Stimulated activated CD8-positive, alpha-beta memory T cell treated with anti-CD3 and anti-CD28 coated beads, Interleukin-15, amount 100 ng/mL, for 1 hour (primary cell): ENCODE results near the gene SLC22A8.
"Not testable (repeated sequence)": the region's sequence is repeated elsewhere in the genome, so short reads cannot be mapped to it uniquely, and the experiment has no call there.

Experiments used
- DNase-seq: peaks from one replicate; pipeline ENCODE4 v3.0.0-alpha.2; 2020; ENCODE audit warnings: low read depth

SLC22A8 gene

GRCh38 chr11:63015521-63016215 lies at the start of gene SLC22A8:
SLC22A8 (minus strand) TSS chr11:63015841; CDS start chr11:63014958, 883 bp downstream.
- DNase-seq, result no peak

- DNase-seq, result not testable (repeated sequence)
Measured at GRCh38 chr11:63046203-63046602, 30.6 kb upstream of the SLC22A8 start.

GRCh38 chr11:63042596-63042995 lies 27.0 kb upstream of the SLC22A8 start:
- no peak for DNase-seq

- no peak for DNase-seq
Measured at GRCh38 chr11:63032457-63032856, 16.8 kb upstream of the SLC22A8 start.

- DNase-seq, result peak; percentile 80
Measured at GRCh38 chr11:63023841-63024648, 8.4 kb upstream of the SLC22A8 start.

GRCh38 chr11:63023222-63023814 lies 7.7 kb upstream of the SLC22A8 start:
- no peak for DNase-seq

- no peak for DNase-seq
Measured at GRCh38 chr11:63022441-63022840, 6.8 kb upstream of the SLC22A8 start.

- DNase-seq, result no peak
Measured at GRCh38 chr11:63020671-63021291, 5.1 kb upstream of the SLC22A8 start.

GRCh38 chr11:63019506-63019905 lies 3.9 kb upstream of the SLC22A8 start:
- no peak for DNase-seq

GRCh38 chr11:63017306-63017974 lies 1.8 kb upstream of the SLC22A8 start:
- no peak for DNase-seq

- DNase-seq, result no peak
Measured at GRCh38 chr11:63014408-63015055, 1.1 kb downstream of the SLC22A8 start.

GRCh38 chr11:63012839-63013238 lies 2.8 kb downstream of the SLC22A8 start:
- DNase-seq, result no peak

GRCh38 chr11:63012430-63012829 lies 3.2 kb downstream of the SLC22A8 start:
- DNase-seq, result no peak

GRCh38 chr11:63010934-63011439 lies 4.7 kb downstream of the SLC22A8 start:
- DNase-seq, result no peak

- DNase-seq, result no peak
Measured at GRCh38 chr11:63007920-63008319, 7.7 kb downstream of the SLC22A8 start.

GRCh38 chr11:63001456-63001855 lies 14.2 kb downstream of the SLC22A8 start:
- no peak for DNase-seq

GRCh38 chr11:62999649-63000048 lies 16.0 kb downstream of the SLC22A8 start:
- no peak for DNase-seq

- no peak for DNase-seq
Measured at GRCh38 chr11:62999156-62999555, 16.5 kb downstream of the SLC22A8 start.

GRCh38 chr11:62996271-62996670 lies 19.4 kb downstream of the SLC22A8 start:
- DNase-seq, result no peak

- no peak for DNase-seq
Measured at GRCh38 chr11:62994775-62995174, 20.9 kb downstream of the SLC22A8 start.

GRCh38 chr11:62988276-62988675 lies 27.4 kb downstream of the SLC22A8 start:
- DNase-seq, result no peak
